ENCODE measurements around the gene GPR15LG.

GPR15LG gene

GRCh38 chr10:84196941-84197340 lies 23.3 kb downstream of the GPR15LG start:
- no peak for TF ChIP-seq CTCF (IDR thresholded peaks at IDR 0.05; ENCODE audit: insufficient read depth, low read depth, low read length, missing control alignments)
- H3K4me3 ChIP-seq (ENCODE audit: low read length), result no peak overlapping the region
- no peak for DNase-seq (ENCODE audit: low read depth)

DNA sequence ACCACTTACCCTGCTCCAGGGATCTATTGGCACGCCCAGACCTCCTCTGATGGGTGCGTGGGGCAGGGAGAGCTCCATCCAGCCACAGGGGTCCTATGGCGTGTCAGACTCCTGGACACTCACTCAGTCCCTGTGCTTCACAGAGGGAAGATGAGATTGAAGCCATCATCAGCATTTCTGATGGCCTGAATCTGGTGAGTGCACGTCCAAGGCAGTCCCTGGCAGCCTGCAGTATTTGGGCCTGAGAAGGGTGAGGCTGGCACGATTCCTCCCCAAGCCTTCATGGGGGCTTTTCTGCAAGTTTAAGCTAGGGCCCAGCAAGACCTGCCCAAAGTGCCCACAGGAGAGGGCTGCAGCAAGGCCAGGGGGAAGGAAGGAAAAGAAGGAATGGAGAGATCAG lies 24.0 kb downstream of the GPR15LG start:
- no peak for DNase-seq (ENCODE audit: low read depth)
- TF ChIP-seq CTCF (IDR thresholded peaks at IDR 0.05; ENCODE audit: insufficient read depth, low read depth, low read length, missing control alignments), result no peak
- H3K4me3 ChIP-seq (ENCODE audit: low read length), result no peak overlapping the region

DNA sequence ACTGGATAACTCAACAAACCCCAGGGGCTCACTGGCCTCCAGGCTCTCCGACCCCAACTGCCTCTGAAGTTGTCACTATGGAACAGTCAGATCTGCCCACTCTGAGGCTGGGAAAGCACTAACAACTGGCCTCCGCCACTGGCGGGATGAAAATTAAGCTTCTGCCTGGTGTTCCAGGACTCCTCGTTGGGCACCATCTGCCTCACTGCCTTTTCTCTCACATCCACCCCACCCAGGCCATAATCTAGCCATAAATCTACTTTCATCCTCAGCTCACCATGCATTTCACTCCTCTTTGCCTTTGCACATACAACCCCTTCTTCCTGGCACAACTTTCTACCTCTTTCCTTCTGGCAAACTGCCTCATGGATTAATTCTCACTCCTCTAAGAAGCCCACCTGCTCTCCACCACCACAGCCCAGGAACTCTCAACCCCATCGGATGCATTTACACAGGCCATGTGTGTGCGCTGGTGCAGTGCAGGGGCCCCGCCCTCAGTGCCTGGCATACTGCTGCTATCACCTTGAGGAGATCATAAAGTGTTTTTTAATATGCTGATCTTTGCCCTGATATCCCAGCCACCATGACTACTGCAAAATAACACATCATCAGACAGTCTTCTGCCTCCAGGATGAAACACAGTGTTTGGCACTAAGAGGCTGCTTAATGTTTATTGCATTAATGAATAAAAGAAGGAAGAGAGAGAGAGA lies 24.8 kb downstream of the GPR15LG start:
- H3K4me3 ChIP-seq (ENCODE audit: low read length), result no peak overlapping the region
- DNase-seq (ENCODE audit: low read depth), result no peak
- no peak for TF ChIP-seq CTCF (IDR thresholded peaks at IDR 0.05; ENCODE audit: insufficient read depth, low read depth, low read length, missing control alignments)

- no peak for DNase-seq (ENCODE audit: low read depth)
- TF ChIP-seq CTCF (IDR thresholded peaks at IDR 0.05; ENCODE audit: insufficient read depth, low read depth, low read length, missing control alignments), result no peak
- no peak overlapping the region for H3K4me3 ChIP-seq (ENCODE audit: low read length)
Observed at GRCh38 chr10:84200537-84201243, 27.1 kb downstream of the GPR15LG start.

GRCh38 chr10:84201244-84201606 lies 27.6 kb downstream of the GPR15LG start:
- TF ChIP-seq CTCF (IDR thresholded peaks at IDR 0.05; ENCODE audit: insufficient read depth, low read depth, low read length, missing control alignments), result no peak
- no peak overlapping the region for H3K4me3 ChIP-seq (ENCODE audit: low read length)
- DNase-seq (ENCODE audit: low read depth), result no peak

DNA sequence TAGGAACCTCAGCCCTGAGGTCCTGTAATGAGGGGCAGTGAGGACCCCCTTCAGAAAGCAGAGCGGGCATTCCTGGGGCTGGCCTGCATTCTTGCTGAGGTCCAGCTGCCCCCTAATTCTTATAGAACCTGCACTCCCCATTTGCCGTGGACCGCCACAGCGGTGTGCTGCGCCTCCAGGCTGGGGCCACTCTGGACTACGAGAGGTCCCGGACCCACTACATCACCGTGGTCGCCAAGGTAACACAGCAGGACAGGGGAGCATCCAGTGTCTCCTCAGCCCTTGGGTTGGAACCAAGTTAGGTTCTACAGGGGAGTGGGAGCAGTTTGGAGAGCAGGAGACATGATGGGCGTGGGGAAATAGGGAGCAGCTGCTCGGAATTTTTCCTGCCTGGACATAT lies 28.1 kb downstream of the GPR15LG start:
- no peak for DNase-seq (ENCODE audit: low read depth)
- no peak overlapping the region for H3K4me3 ChIP-seq (ENCODE audit: low read length)
- no peak for TF ChIP-seq CTCF (IDR thresholded peaks at IDR 0.05; ENCODE audit: insufficient read depth, low read depth, low read length, missing control alignments)

GRCh38 chr10:84202349-84202748 lies 28.7 kb downstream of the GPR15LG start:
- no peak for DNase-seq (ENCODE audit: low read depth)
- TF ChIP-seq CTCF (IDR thresholded peaks at IDR 0.05; ENCODE audit: insufficient read depth, low read depth, low read length, missing control alignments), result no peak
- no peak overlapping the region for H3K4me3 ChIP-seq (ENCODE audit: low read length)
